Caco-2 (cell line): ENCODE results near the gene FOXA1. TPM values are rescaled to one million over a fixed set of nuclear protein-coding genes. Genes with fewer than 3 reads are reported as not detected.

Experiments
- BruUV-seq: library from RNA; stranded (reverse); fragments of 400-500 nt; replicated peaks from 2 replicates; lab custom pipeline; 2021; lab: Mats Ljungman, UMichigan
- CTCF ChIA-PET: fragments of 300-600 bp; sonication (Branson Sonifier 250); formaldehyde crosslinking; loops from one replicate; lab custom pipeline; 2022; ENCODE audit warnings: antibody characterized with exemption; lab: Charles Lee
- POLR2A ChIA-PET: fragments of 300-600 bp; sonication (Branson Sonifier 250); formaldehyde crosslinking; loops from one replicate; lab custom pipeline; 2022; ENCODE audit warnings: antibody characterized with exemption; lab: Charles Lee
- DNase-seq, 2 experiments: peaks; one replicate each; pipeline versions ENCODE4 v3.0.0 to v3.0.0-alpha.2; 2020 to 2022
- H3K27me3 ChIP-seq: replicated peaks from 2 replicates; pipeline ENCODE4 v1.6.0; 2011; ENCODE audit warnings: low read length; ENCODE audit not compliant: control insufficient read depth, insufficient read depth
- H3K36me3 ChIP-seq: 2 replicates; pipeline ENCODE4 v1.5.1; 2011; ENCODE audit warnings: low read length; ENCODE audit not compliant: control insufficient read depth, insufficient read depth
- H3K4me1 ChIP-seq: fragments of 250-450 bp; sonication (Bioruptor Pico); 2 replicates; pipeline ENCODE4 v1.5.1; 2020; ENCODE audit warnings: mild to moderate bottlenecking
- H3K4me3 ChIP-seq: 2 replicates; pipeline ENCODE4 v1.5.1; 2011; ENCODE audit warnings: low read depth, mild to moderate bottlenecking, control low read depth, low read length
- H3K9me3 ChIP-seq: fragments of 250-450 bp; sonication (Bioruptor Pico); 2 replicates; pipeline ENCODE4 v1.5.1; 2020; ENCODE audit warnings: mild to moderate bottlenecking, moderate library complexity
- H3K27ac Mint-ChIP-seq: one replicate; pipeline ENCODE4 v1.8.0; 2022; ENCODE audit warnings: mixed read lengths; ENCODE audit not compliant: unreplicated experiment
- H3K27me3 Mint-ChIP-seq: one replicate; pipeline ENCODE4 v1.8.0; 2022; ENCODE audit warnings: mixed read lengths; ENCODE audit not compliant: insufficient read depth, unreplicated experiment
- H3K36me3 Mint-ChIP-seq: one replicate; pipeline ENCODE4 v1.8.0; 2022; ENCODE audit warnings: mild to moderate bottlenecking, mixed read lengths; ENCODE audit not compliant: insufficient read depth, unreplicated experiment
- H3K4me1 Mint-ChIP-seq: one replicate; pipeline ENCODE4 v1.8.0; 2022; ENCODE audit warnings: low read depth, mixed read lengths; ENCODE audit not compliant: unreplicated experiment
- H3K4me3 Mint-ChIP-seq: one replicate; pipeline ENCODE4 v1.8.0; 2022; ENCODE audit warnings: mild to moderate bottlenecking, moderate library complexity, mixed read lengths; ENCODE audit not compliant: unreplicated experiment
- H3K9me3 Mint-ChIP-seq: one replicate; pipeline ENCODE4 v1.8.0; 2022; ENCODE audit warnings: mixed read lengths; ENCODE audit not compliant: unreplicated experiment
- CTCF ChIP-seq, 2 experiments: fragments of 200-600 bp in 1 of 2; IDR thresholded peaks; 1 replicate in 1 of 2; 2 replicates in 1 of 2; pipeline versions ENCODE4 v1.5.1 to v1.8.0; 2011 to 2022; ENCODE audit warnings: antibody characterized with exemption in 1 of 2, control low read depth in 1 of 2, inconsistent platforms in 1 of 2, low read depth in 1 of 2, low read length in 1 of 2, mild to moderate bottlenecking in 1 of 2, moderate library complexity in 1 of 2; ENCODE audit not compliant: insufficient read depth in 1 of 2, severe bottlenecking in 1 of 2, unreplicated experiment in 1 of 2
- intact Hi-C: fragments of 100-400 bp; cut with micrococcal nuclease; formaldehyde crosslinking; loops from one replicate; pipeline ENCODE4 v1.10.0; 2022; ENCODE audit not compliant: unreplicated experiment
- total RNA-seq: library from RNA; stranded (reverse); gene quantifications from 2 replicates; pipeline ENCODE4 v1.2.3, GENCODE V29; 2022

Gene FOXA1
- total RNA-seq, 1 experiment from 2014 or later: 271 TPM

- DNase-seq: no peak
- intact Hi-C loops: no loop called here
- H3K36me3 ChIP-seq: no peaks in the 10 kb centered on the region
- Mint-ChIP-seq H3K27ac (no peak overlapping the region), H3K9me3 (no peaks in the 10 kb centered on the region), H3K27me3 (no peaks in the 10 kb centered on the region), H3K36me3 (peaks cover 20% of the 10 kb centered on the region), H3K4me3 (no peak overlapping the region), H3K4me1 (peaks cover 7% of the 10 kb centered on the region)
- no TSS peak for BruUV-seq
- no peak for TF ChIP-seq CTCF (IDR thresholded peaks at IDR 0.05; ENCODE audit: insufficient read depth in 1 of 2, low read depth in 1 of 2, low read length in 1 of 2, severe bottlenecking in 1 of 2, unreplicated experiment in 1 of 2)
- no peaks in the 10 kb centered on the region for H3K9me3 ChIP-seq
- H3K27me3 ChIP-seq: no peaks in the 10 kb centered on the region
- ChIA-PET POLR2A (no interaction called here), CTCF (interaction anchor here (0.7 kb wide), 1 partner anchor 87 kb away, joined by 4 read pairs; no protein-coding TSS in a partner anchor)
- peaks cover 7% of the 10 kb centered on the region; the same call in 1 of the 2 replicates for H3K4me1 ChIP-seq
- no peak overlapping the region for H3K4me3 ChIP-seq
Observed at GRCh38 chr14:37622231-37622923, 27.3 kb upstream of the FOXA1 start.

GRCh38 chr14:37620856-37621255 is 25.8 kb upstream of the FOXA1 start:
- POLR2A ChIA-PET: no interaction called here
- no peak for TF ChIP-seq CTCF (IDR thresholded peaks at IDR 0.05; ENCODE audit: insufficient read depth in 1 of 2, low read depth in 1 of 2, low read length in 1 of 2, severe bottlenecking in 1 of 2, unreplicated experiment in 1 of 2)
- Mint-ChIP-seq H3K27ac (no peak overlapping the region), H3K4me1 (peaks cover 7% of the 10 kb centered on the region), H3K27me3 (no peaks in the 10 kb centered on the region), H3K9me3 (peaks cover 5% of the 10 kb centered on the region), H3K36me3 (peaks cover 25% of the 10 kb centered on the region), H3K4me3 (no peak overlapping the region)
- Histone ChIP-seq H3K4me3 (no peak overlapping the region), H3K9me3 (peaks cover 3% of the 10 kb centered on the region), H3K4me1 (no peaks in the 10 kb centered on the region), H3K27me3 (no peaks in the 10 kb centered on the region), H3K36me3 (peaks cover 2% of the 10 kb centered on the region; the same call in 1 of the 2 replicates)
- BruUV-seq: no TSS peak
- CTCF ChIA-PET: no interaction called here
- intact Hi-C loops: no loop called here
- no peak for DNase-seq

GRCh38 chr14:37618498-37619028 is 23.5 kb upstream of the FOXA1 start:
- no peak overlapping the region for H3K4me3 Mint-ChIP-seq
- CTCF ChIA-PET: no interaction called here
- H3K4me1 Mint-ChIP-seq: peaks cover 7% of the 10 kb centered on the region
- Histone ChIP-seq H3K4me3 (no peak overlapping the region), H3K36me3 (peaks cover 2% of the 10 kb centered on the region; the same call in 1 of the 2 replicates), H3K27me3 (no peaks in the 10 kb centered on the region), H3K9me3 (peaks cover 26% of the 10 kb centered on the region), H3K4me1 (no peaks in the 10 kb centered on the region)
- BruUV-seq: no TSS peak
- no peak for TF ChIP-seq CTCF (IDR thresholded peaks at IDR 0.05; ENCODE audit: insufficient read depth in 1 of 2, low read depth in 1 of 2, low read length in 1 of 2, severe bottlenecking in 1 of 2, unreplicated experiment in 1 of 2)
- H3K27me3 Mint-ChIP-seq: no peaks in the 10 kb centered on the region
- DNase-seq: no peak
- H3K9me3 Mint-ChIP-seq: peaks cover 18% of the 10 kb centered on the region
- peaks cover 30% of the 10 kb centered on the region for H3K36me3 Mint-ChIP-seq
- intact Hi-C loops: no loop called here
- POLR2A ChIA-PET: no interaction called here
- no peak overlapping the region for H3K27ac Mint-ChIP-seq
